ENCODE measurements around the gene RNF14. TPM values are rescaled to one million over a fixed set of nuclear protein-coding genes. Genes with fewer than 3 reads are reported as not detected.

RNF14 gene
- total RNA-seq, 1 experiment from 2014 or later: 72.1 TPM

DNA sequence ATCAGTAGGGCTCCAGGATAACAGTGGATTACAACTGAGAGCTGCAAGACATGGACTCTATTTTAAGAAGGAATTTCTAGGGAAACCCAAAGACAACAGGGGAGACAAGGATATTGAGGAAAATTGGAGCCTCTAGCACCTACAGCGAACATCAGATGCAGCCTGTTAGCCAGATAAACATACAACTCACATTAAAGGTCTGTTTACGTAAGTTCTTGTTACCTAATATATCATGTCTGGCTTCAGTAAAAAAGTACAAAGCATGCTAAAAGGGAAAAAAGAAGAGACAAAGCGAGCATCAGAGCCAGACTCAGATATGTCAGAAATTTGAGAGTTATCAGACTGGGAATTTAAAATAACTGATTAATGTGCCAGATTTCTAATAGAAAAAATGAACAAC is 26.8 kb downstream of the RNF14 start:
- Histone ChIP-seq H3K4me3 (ENCODE audit: low read depth in 2 of 2, low read length in 2 of 2) (no peak overlapping the region), H3K4me1 (ENCODE audit: control insufficient read depth, insufficient read depth, low read length) (no peaks in the 10 kb centered on the region), H3K27ac (ENCODE audit: low read length) (no peak overlapping the region), H3K27me3 (ENCODE audit: control insufficient read depth, insufficient read depth, low read length) (no peaks in the 10 kb centered on the region), H3K36me3 (ENCODE audit: control insufficient read depth, insufficient read depth, low read length) (peaks cover 14% of the 10 kb centered on the region), H3K9me3 (ENCODE audit: control insufficient read depth, insufficient read depth, low read depth, low read length) (no peaks in the 10 kb centered on the region)
- ChIA-PET CTCF (no interaction called here), POLR2A (no interaction called here)
- TF ChIP-seq POLR2AphosphoS5 (IDR thresholded peaks at IDR 0.05; ENCODE audit: low read depth, low read length): no peak
- TF ChIP-seq, protein P1, sequence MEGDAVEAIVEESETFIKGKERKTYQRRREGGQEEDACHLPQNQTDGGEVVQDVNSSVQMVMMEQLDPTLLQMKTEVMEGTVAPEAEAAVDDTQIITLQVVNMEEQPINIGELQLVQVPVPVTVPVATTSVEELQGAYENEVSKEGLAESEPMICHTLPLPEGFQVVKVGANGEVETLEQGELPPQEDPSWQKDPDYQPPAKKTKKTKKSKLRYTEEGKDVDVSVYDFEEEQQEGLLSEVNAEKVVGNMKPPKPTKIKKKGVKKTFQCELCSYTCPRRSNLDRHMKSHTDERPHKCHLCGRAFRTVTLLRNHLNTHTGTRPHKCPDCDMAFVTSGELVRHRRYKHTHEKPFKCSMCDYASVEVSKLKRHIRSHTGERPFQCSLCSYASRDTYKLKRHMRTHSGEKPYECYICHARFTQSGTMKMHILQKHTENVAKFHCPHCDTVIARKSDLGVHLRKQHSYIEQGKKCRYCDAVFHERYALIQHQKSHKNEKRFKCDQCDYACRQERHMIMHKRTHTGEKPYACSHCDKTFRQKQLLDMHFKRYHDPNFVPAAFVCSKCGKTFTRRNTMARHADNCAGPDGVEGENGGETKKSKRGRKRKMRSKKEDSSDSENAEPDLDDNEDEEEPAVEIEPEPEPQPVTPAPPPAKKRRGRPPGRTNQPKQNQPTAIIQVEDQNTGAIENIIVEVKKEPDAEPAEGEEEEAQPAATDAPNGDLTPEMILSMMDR (IDR thresholded peaks at IDR 0.05): no peak
- no peak for TF ChIP-seq REST (IDR thresholded peaks at IDR 0.05; ENCODE audit: insufficient read depth in 1 of 2, low read depth in 2 of 2, low read length in 1 of 2)
- no TSS peak for BruUV-seq (replicated peaks)
- intact Hi-C loops (cut with micrococcal nuclease; ENCODE audit: unreplicated experiment): no loop called here
- no peak for ATAC-seq
- DNase-seq (ENCODE audit: low read depth, low spot score): no peak
- in situ Hi-C loops (cut with HindIII; ENCODE audit: low pct_unique_long_range_greater_than_20kb, low sequenced_read_pairs): no loop called here

- ChIA-PET POLR2A (interaction anchor here (0.5 kb wide), 1 partner anchor 153 kb away, joined by 3 read pairs; no protein-coding TSS in a partner anchor), CTCF (no interaction called here)
- BruUV-seq (replicated peaks): no TSS peak
- no peak overlapping the region for H3K4me3 ChIP-seq (ENCODE audit: low read depth in 2 of 2, low read length in 2 of 2)
- intact Hi-C loops (cut with micrococcal nuclease; ENCODE audit: unreplicated experiment) (no loop called here), in situ Hi-C loops (cut with HindIII; ENCODE audit: low pct_unique_long_range_greater_than_20kb, low sequenced_read_pairs) (no loop called here)
- no peaks in the 10 kb centered on the region for H3K4me1 ChIP-seq (ENCODE audit: control insufficient read depth, insufficient read depth, low read length)
- peaks cover 15% of the 10 kb centered on the region for H3K36me3 ChIP-seq (ENCODE audit: control insufficient read depth, insufficient read depth, low read length)
- ATAC-seq: no peak
- TF ChIP-seq, protein P1 (IDR thresholded peaks at IDR 0.05): no peak
- TF ChIP-seq REST (IDR thresholded peaks at IDR 0.05; ENCODE audit: insufficient read depth in 1 of 2, low read depth in 2 of 2, low read length in 1 of 2) (no peak), TCF7L2 (IDR thresholded peaks at IDR 0.05; ENCODE audit: low read depth, low read length) (no peak), SIN3A (IDR thresholded peaks at IDR 0.05; ENCODE audit: borderline replicate concordance, insufficient read depth, low read depth, low read length) (no peak), POLR2AphosphoS5 (IDR thresholded peaks at IDR 0.05; ENCODE audit: low read depth, low read length) (no peak)
- H3K9me3 ChIP-seq (ENCODE audit: control insufficient read depth, insufficient read depth, low read depth, low read length): no peaks in the 10 kb centered on the region
- no peak for DNase-seq (ENCODE audit: low read depth, low spot score)
- H3K27ac ChIP-seq (ENCODE audit: low read length): no peak overlapping the region
- H3K27me3 ChIP-seq (ENCODE audit: control insufficient read depth, insufficient read depth, low read length): no peaks in the 10 kb centered on the region
These were observed 28.6 kb downstream of the RNF14 start for GRCh38 chr5:141997358-141997960.
